Measurements from ENCODE around the gene LPIN3.

DNA sequence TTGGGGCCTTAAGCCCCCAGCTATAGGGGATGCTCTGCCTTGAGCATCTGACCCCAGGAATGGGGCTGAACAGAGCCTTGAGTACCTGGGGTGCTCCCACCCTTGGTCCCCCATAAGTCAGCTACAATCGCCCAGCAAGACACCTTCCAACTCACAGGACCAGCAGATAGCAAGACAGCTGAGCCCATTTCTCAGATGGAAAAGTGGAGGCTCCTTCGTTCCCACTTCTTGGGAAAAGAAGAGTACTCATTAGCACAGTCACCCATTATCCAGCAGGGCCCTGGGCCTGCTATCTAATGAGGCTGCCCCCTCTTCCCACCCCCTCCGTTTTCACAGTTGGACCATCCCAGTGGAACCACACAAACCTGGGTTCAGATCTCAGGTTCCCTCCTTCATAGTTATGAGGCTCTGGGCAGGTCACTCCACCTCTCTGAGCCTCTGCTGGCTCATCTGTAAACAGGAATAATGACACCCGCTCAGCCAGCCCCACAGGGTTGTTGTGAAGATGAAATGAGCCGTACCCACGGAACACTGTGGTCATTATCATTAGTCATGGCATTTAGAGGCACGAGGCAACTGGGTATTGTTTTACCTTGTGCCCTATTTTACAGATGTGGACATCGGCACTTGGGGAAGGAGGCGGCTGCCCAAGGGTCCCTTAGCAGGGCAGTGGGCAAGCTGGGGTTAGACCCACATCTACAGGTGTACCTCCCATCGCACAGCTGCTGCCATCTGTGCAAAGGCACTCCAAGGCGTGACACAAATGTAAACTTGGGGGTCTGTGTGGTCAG is 4.5 kb downstream of the LPIN3 start:
- TF ChIP-seq POLR2A (IDR thresholded peaks at IDR 0.05; ENCODE audit: low read depth, low read length) (no peak), POLR2AphosphoS5 (IDR thresholded peaks at IDR 0.05; ENCODE audit: low read depth, low read length) (no peak), SPI1 (IDR thresholded peaks at IDR 0.05; ENCODE audit: low read depth, low read length) (no peak), POU2F2 (IDR thresholded peaks at IDR 0.05; ENCODE audit: low read depth, low read length) (no peak), TAF1 (IDR thresholded peaks at IDR 0.05; ENCODE audit: low read depth, low read length) (no peak)
